Ishikawa (cell line): ENCODE data around the gene TBC1D21.

ENCODE experiments used
- CEBPB ChIP-seq: IDR thresholded peaks from 2 replicates; pipeline ENCODE4 v1.6.1; 2012
- CREB1 ChIP-seq: IDR thresholded peaks from 2 replicates; pipeline ENCODE4 v1.6.1; 2012; ENCODE audit warnings: low read depth
- EGR1 ChIP-seq: IDR thresholded peaks from 2 replicates; pipeline ENCODE4 v1.6.1; 2012
- EP300 ChIP-seq: IDR thresholded peaks from 2 replicates; pipeline ENCODE4 v1.6.1; 2012; ENCODE audit warnings: borderline replicate concordance
- FOXM1 ChIP-seq: IDR thresholded peaks from 2 replicates; pipeline ENCODE4 v1.6.1; 2012; ENCODE audit warnings: low read depth, borderline replicate concordance
- MAX ChIP-seq: IDR thresholded peaks from 2 replicates; pipeline ENCODE4 v1.6.1; 2012
- NFIC ChIP-seq: IDR thresholded peaks from 2 replicates; pipeline ENCODE4 v1.6.1; 2012
- RAD21 ChIP-seq: IDR thresholded peaks from 2 replicates; pipeline ENCODE4 v1.6.1; 2012; ENCODE audit warnings: low read depth
- REST ChIP-seq: IDR thresholded peaks from 2 replicates; pipeline ENCODE4 v1.6.1; 2012; ENCODE audit warnings: low read depth, mild to moderate bottlenecking
- TAF1 ChIP-seq: IDR thresholded peaks from 2 replicates; pipeline ENCODE4 v1.6.1; 2012; ENCODE audit warnings: low read depth, mild to moderate bottlenecking
- TCF12 ChIP-seq: IDR thresholded peaks from 2 replicates; pipeline ENCODE4 v1.6.1; 2012; ENCODE audit warnings: low read depth
- USF1 ChIP-seq: IDR thresholded peaks from 2 replicates; pipeline ENCODE4 v1.6.1; 2012
- YY1 ChIP-seq: IDR thresholded peaks from 2 replicates; pipeline ENCODE4 v1.6.1; 2012; ENCODE audit warnings: low read depth
- ZBTB7A ChIP-seq: IDR thresholded peaks from 2 replicates; pipeline ENCODE4 v1.6.1; 2012; ENCODE audit warnings: low read depth

GRCh38 chr15:73829523-73829922 is 43.8 kb upstream of the TBC1D21 start:
- TF ChIP-seq EP300 (no peak), FOXM1 (no peak), RAD21 (no peak), TAF1 (no peak), CEBPB (no peak), USF1 (no peak), ZBTB7A (no peak), REST (no peak), MAX (no peak), TCF12 (no peak), CREB1 (no peak), NFIC (no peak), YY1 (no peak), EGR1 (no peak)
